IMR-90 (cell line): ENCODE data around the gene DNTTIP2. TPM values are rescaled to one million over a fixed set of nuclear protein-coding genes. Genes with fewer than 3 reads are reported as not detected.

Experiments
- ATAC-seq: fragments of 200-7000 bp; cut with Tn5 transposase; 2 replicates; pipeline ENCODE4 v1.9.1; 2020; ENCODE audit warnings: low read depth, mild to moderate bottlenecking, moderate library complexity
- BruUV-seq: library from RNA; stranded (reverse); fragments of 400-500 nt; replicated peaks from 2 replicates; lab custom pipeline; 2021; lab: Mats Ljungman, UMichigan
- CTCF ChIA-PET: fragments of 300-600 bp; formaldehyde crosslinking; extraction: SDS; loops from one replicate; lab custom pipeline; 2021; ENCODE audit warnings: antibody characterized with exemption; lab: Yijun Ruan, JAX
- POLR2A ChIA-PET: fragments of 300-600 bp; sonication (Branson Sonifier 250); formaldehyde crosslinking; loops from one replicate; lab custom pipeline; 2022; ENCODE audit warnings: antibody characterized with exemption; ENCODE audit not compliant: unreplicated experiment; lab: Charles Lee
- DNase-seq: peaks from one replicate; pipeline ENCODE4 v3.0.0; 2013
- H2AFZ ChIP-seq: replicated peaks from 2 replicates; pipeline ENCODE3; 2013; ENCODE audit warnings: low read length, mild to moderate bottlenecking; ENCODE audit not compliant: poor library complexity
- H2AK5ac ChIP-seq: 2 replicates; pipeline ENCODE4 v1.6.1; 2013; ENCODE audit warnings: low read depth, low read length, inconsistent platforms
- H2AK9ac ChIP-seq: replicated peaks from 2 replicates; pipeline ENCODE3; 2013; ENCODE audit warnings: mild to moderate bottlenecking, low read depth, low read length, moderate library complexity; ENCODE audit not compliant: poor library complexity
- H2BK120ac ChIP-seq: 2 replicates; pipeline ENCODE4 v1.6.1; 2013; ENCODE audit warnings: low read depth, low read length, inconsistent platforms
- H2BK15ac ChIP-seq: 3 replicates; pipeline ENCODE4 v1.6.1; 2013; ENCODE audit warnings: low read depth, low read length, inconsistent platforms
- H2BK20ac ChIP-seq: 2 replicates; pipeline ENCODE4 v1.6.1; 2013; ENCODE audit warnings: low read depth, mild to moderate bottlenecking, inconsistent platforms, low read length, moderate library complexity
- H2BK5ac ChIP-seq: 2 replicates; pipeline ENCODE4 v1.6.1; 2013; ENCODE audit warnings: mild to moderate bottlenecking, low read depth, low read length, inconsistent platforms; ENCODE audit not compliant: poor library complexity, severe bottlenecking
- H3K14ac ChIP-seq: replicated peaks from 2 replicates; pipeline ENCODE4 v1.6.1; 2013; ENCODE audit warnings: low read depth, low read length, inconsistent platforms
- H3K18ac ChIP-seq: 2 replicates; pipeline ENCODE4 v1.6.1; 2013; ENCODE audit warnings: low read depth, low read length, control low read depth
- H3K23ac ChIP-seq: 2 replicates; pipeline ENCODE4 v1.6.1; 2013; ENCODE audit warnings: low read depth, low read length, inconsistent platforms
- H3K27ac ChIP-seq: 2 replicates; pipeline ENCODE4 v1.5.1; 2013; ENCODE audit warnings: mild to moderate bottlenecking, control low read depth, low read length; ENCODE audit not compliant: insufficient read depth
- H3K27me3 ChIP-seq: 2 replicates; pipeline ENCODE4 v1.6.1; 2013; ENCODE audit warnings: low read length; ENCODE audit not compliant: control insufficient read depth, insufficient read depth
- H3K36me3 ChIP-seq: 2 replicates; pipeline ENCODE4 v1.6.1; 2013; ENCODE audit warnings: low read length, mixed read lengths; ENCODE audit not compliant: control insufficient read depth, insufficient read depth
- H3K4ac ChIP-seq: 2 replicates; pipeline ENCODE4 v1.6.1; 2013; ENCODE audit warnings: low read depth, low read length, inconsistent platforms
- H3K4me1 ChIP-seq: 2 replicates; pipeline ENCODE4 v1.6.1; 2013; ENCODE audit warnings: low read length, mixed read lengths; ENCODE audit not compliant: control insufficient read depth, insufficient read depth
- H3K4me2 ChIP-seq: 2 replicates; pipeline ENCODE4 v1.6.1; 2013; ENCODE audit warnings: low read depth, mild to moderate bottlenecking, control low read depth, low read length, moderate library complexity
- H3K4me3 ChIP-seq: 2 replicates; pipeline ENCODE4 v1.5.1; 2013; ENCODE audit warnings: low read depth, mild to moderate bottlenecking, control low read depth, low read length, moderate library complexity; ENCODE audit not compliant: insufficient read depth
- H3K56ac ChIP-seq: 2 replicates; pipeline ENCODE4 v1.6.1; 2013; ENCODE audit warnings: low read length, inconsistent platforms; ENCODE audit not compliant: insufficient read depth; ENCODE audit errors: extremely low read depth
- H3K79me1 ChIP-seq, 2 experiments: 2 replicates each; pipeline ENCODE4 v1.6.1; 2013; ENCODE audit warnings: low read length in 2 of 2, inconsistent platforms in 1 of 2, low read depth in 1 of 2
- H3K9ac ChIP-seq: 2 replicates; pipeline ENCODE4 v1.6.1; 2013; ENCODE audit warnings: low read depth, low read length, control low read depth
- H3K9me1 ChIP-seq: 2 replicates; pipeline ENCODE4 v1.6.1; 2013; ENCODE audit warnings: low read length, inconsistent platforms; ENCODE audit not compliant: insufficient read depth
- H3K9me3 ChIP-seq: 2 replicates; pipeline ENCODE4 v1.6.1; 2013; ENCODE audit warnings: low read length; ENCODE audit not compliant: control insufficient read depth, insufficient read depth
- H4K20me1 ChIP-seq: 2 replicates; pipeline ENCODE4 v1.6.1; 2013; ENCODE audit warnings: low read length, inconsistent platforms; ENCODE audit not compliant: insufficient read depth
- H4K5ac ChIP-seq: 2 replicates; pipeline ENCODE4 v1.6.1; 2013; ENCODE audit warnings: mild to moderate bottlenecking, low read depth, low read length, control low read depth
- H4K8ac ChIP-seq, 2 experiments: 2 replicates each; pipeline ENCODE4 v1.6.1; 2013; ENCODE audit warnings: low read depth in 2 of 2, low read length in 2 of 2, control low read depth in 1 of 2, inconsistent platforms in 1 of 2
- H4K91ac ChIP-seq: 2 replicates; pipeline ENCODE4 v1.6.1; 2013; ENCODE audit warnings: low read depth, low read length, inconsistent platforms; ENCODE audit not compliant: insufficient read depth
- BHLHE40 ChIP-seq: fragments of 150-350 bp; IDR thresholded peaks from 2 replicates; pipeline ENCODE4 v1.6.1; 2016; ENCODE audit warnings: mild to moderate bottlenecking, low read depth, low read length
- CEBPB ChIP-seq: IDR thresholded peaks from 2 replicates; pipeline ENCODE4 v1.6.1; 2012; ENCODE audit warnings: low read depth, low read length, improper control_type of control experiment
- CHD1 ChIP-seq: IDR thresholded peaks from 2 replicates; pipeline ENCODE4 v1.6.1; 2012; ENCODE audit warnings: low read depth, low read length, improper control_type of control experiment
- FOS ChIP-seq: fragments of 150-350 bp; IDR thresholded peaks from 2 replicates; pipeline ENCODE4 v1.6.1; 2016; ENCODE audit warnings: low read depth, low read length
- MAFK ChIP-seq: IDR thresholded peaks from 2 replicates; pipeline ENCODE4 v1.6.1; 2012; ENCODE audit warnings: low read depth, low read length, improper control_type of control experiment
- MXI1 ChIP-seq: IDR thresholded peaks from 2 replicates; pipeline ENCODE4 v1.6.1; 2012; ENCODE audit warnings: low read depth, mild to moderate bottlenecking, low read length, moderate library complexity, borderline replicate concordance
- POLR2A ChIP-seq: IDR thresholded peaks from 2 replicates; pipeline ENCODE4 v1.6.1; 2012; ENCODE audit warnings: mild to moderate bottlenecking, low read depth, low read length
- RAD21 ChIP-seq: IDR thresholded peaks from 2 replicates; pipeline ENCODE4 v1.6.1; 2012; ENCODE audit warnings: low read length, improper control_type of control experiment
- RCOR1 ChIP-seq: IDR thresholded peaks from 2 replicates; pipeline ENCODE4 v1.6.1; 2012; ENCODE audit warnings: mild to moderate bottlenecking, low read length, improper control_type of control experiment; ENCODE audit not compliant: insufficient replicate concordance
- RFX5 ChIP-seq: IDR thresholded peaks from 2 replicates; pipeline ENCODE4 v1.8.0; 2012; ENCODE audit warnings: low read depth, mild to moderate bottlenecking, low read length, moderate library complexity
- SMC3 ChIP-seq: fragments of 150-350 bp; IDR thresholded peaks from 2 replicates; pipeline ENCODE4 v1.6.1; 2016; ENCODE audit warnings: low read depth, mild to moderate bottlenecking, antibody characterized with exemption, low read length, moderate library complexity
- WGBS, 2 experiments: methylation state at CpG; one replicate each; pipeline versions ENCODE4 v1.1.5 to v1.1.7; 2013; ENCODE audit warnings: missing lambda C conversion rate in 2 of 2; ENCODE audit not compliant: insufficient read length in 1 of 2; ENCODE audit errors: extremely low coverage in 2 of 2; 5-methylcytosine and 5-hydroxymethylcytosine counted together
- dilution Hi-C: fragments of 300-500 bp; cut with HindIII; formaldehyde crosslinking; loops from one replicate; pipeline ENCODE4 v1.14.3; 2018; ENCODE audit warnings: low sequenced_read_pairs; ENCODE audit not compliant: unreplicated experiment
- in situ Hi-C: fragments of 300-500 bp; cut with MboI; formaldehyde crosslinking; loops from 3 replicates; pipeline ENCODE4 v1.14.3; 2019; ENCODE audit warnings: low sequenced_read_pairs, inconsistent platforms, mixed read lengths
- intact Hi-C: fragments of 100-400 bp; cut with micrococcal nuclease; formaldehyde crosslinking; loops from 2 replicates; pipeline ENCODE4 v1.10.0; 2022
- polyA plus RNA-seq, 3 experiments: library from polyadenylated mRNA; depleted of rRNA; stranded (reverse); fragments of >200 nt; gene quantifications; 2 replicates each; pipeline ENCODE4 v1.2.3, GENCODE V29; 2012; ENCODE audit warnings: low replicate concordance in 1 of 3
- total RNA-seq: library from RNA; depleted of rRNA; stranded (reverse); fragments of >200 nt; gene quantifications from 2 replicates; pipeline ENCODE4 v1.2.3, GENCODE V29; 2012
- TF ChIP-seq, protein P1 (sequence below): fragments of 150-350 bp; IDR thresholded peaks from 2 replicates; pipeline ENCODE4 v1.6.1; 2017; ENCODE audit warnings: mild to moderate bottlenecking, antibody characterized with exemption, low read length, low read depth
- TF ChIP-seq, protein P2 (sequence below): conservative IDR thresholded peaks from 2 replicates; pipeline ENCODE4 v1.5.1; 2012; ENCODE audit warnings: mild to moderate bottlenecking, low read depth, low read length, improper control_type of control experiment
- TF ChIP-seq, protein P3 (sequence below): fragments of 150-350 bp; IDR thresholded peaks from 2 replicates; pipeline ENCODE4 v1.6.1; 2016; ENCODE audit warnings: low read depth, mild to moderate bottlenecking, low read length, moderate library complexity, borderline replicate concordance

DNTTIP2 gene
- total and polyA plus RNA-seq, 2 of the 4 experiments (the other 2 are of a cell fraction) = 14.2 to 24.4 TPM

DNA sequence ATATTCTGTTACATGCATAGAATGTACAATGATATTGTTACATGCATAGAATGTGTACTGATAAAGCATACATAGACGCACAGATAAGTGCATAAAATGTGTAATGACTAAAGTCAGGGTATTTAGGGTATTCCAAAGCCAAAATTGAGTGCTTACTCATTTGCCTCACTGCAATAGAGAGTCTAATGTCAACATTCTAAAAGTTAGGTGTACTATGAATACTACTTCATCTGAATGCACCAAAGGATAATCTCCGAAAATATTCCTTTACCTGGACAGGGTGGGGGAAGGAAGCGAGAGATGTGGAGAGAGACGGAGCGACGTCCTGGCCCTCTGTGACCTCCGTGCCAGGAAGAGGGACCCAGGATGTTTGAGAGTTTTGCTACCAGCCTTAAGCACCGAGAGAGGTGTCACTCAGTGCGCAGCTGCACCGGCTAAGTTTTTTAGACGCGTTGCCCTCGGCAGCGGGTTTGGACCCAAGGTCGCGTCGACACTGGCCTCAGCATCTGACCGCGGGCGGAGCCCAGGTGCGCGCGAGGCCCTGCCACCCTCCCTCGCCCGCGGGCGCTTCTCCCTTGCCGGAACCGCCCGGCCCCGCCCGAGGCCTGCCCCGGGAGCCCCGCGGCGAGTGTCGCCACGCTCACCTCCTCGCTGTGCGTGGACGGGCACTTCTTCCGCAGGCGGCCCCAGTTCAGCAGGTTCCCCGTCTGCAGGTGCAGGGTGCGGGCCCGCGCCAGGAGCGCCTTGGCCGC, 29.6 kb upstream of the DNTTIP2 start:
- H3K4me2 ChIP-seq = peak overlapping the region; percentile 96
- peak overlapping the region; percentile 56 for H2BK5ac ChIP-seq
- in situ Hi-C loops = no loop called here
- H3K4ac ChIP-seq = peak overlapping the region; percentile 85
- peak overlapping the region; percentile 79 for H3K9ac ChIP-seq
- H2AK9ac ChIP-seq = peak overlapping the region; percentile 97
- no peak overlapping the region; the same call in 1 of the 2 replicates for H4K91ac ChIP-seq
- peaks cover 47% of the 10 kb centered on the region; the same call in 1 of the 2 replicates for H4K20me1 ChIP-seq
- H3K4me1 ChIP-seq = peaks cover 4% of the 10 kb centered on the region
- 1% methylated on average over 36 of the region's 49 CpGs; no CpG with 5 or more reads in 1 of the 2 experiments for WGBS, 2 experiments
- peaks cover 3% of the 10 kb centered on the region; the same call in 1 of the 2 replicates for H3K9me1 ChIP-seq
- peak overlapping the region; percentile 59 for H2BK120ac ChIP-seq
- peak; percentile 5 for ATAC-seq
- ChIA-PET POLR2A (no interaction called here), CTCF (interaction anchor here (1.2 to 1.8 kb wide), 4 partner anchors 11 to 104 kb away, joined by 3 to 4 read pairs (median 4); no protein-coding TSS in a partner anchor)
- H2BK15ac ChIP-seq = peak overlapping the region; percentile 7; the same call in 1 of the 3 replicates
- H3K36me3 ChIP-seq = no peaks in the 10 kb centered on the region
- H3K4me3 ChIP-seq = peak overlapping the region; percentile 74
- H3K9me3 ChIP-seq = no peaks in the 10 kb centered on the region
- dilution Hi-C loops = no loop called here
- peak overlapping the region; percentile 79; the same call in 1 of the 2 replicates for H2AK5ac ChIP-seq
- TF ChIP-seq, protein P1, sequence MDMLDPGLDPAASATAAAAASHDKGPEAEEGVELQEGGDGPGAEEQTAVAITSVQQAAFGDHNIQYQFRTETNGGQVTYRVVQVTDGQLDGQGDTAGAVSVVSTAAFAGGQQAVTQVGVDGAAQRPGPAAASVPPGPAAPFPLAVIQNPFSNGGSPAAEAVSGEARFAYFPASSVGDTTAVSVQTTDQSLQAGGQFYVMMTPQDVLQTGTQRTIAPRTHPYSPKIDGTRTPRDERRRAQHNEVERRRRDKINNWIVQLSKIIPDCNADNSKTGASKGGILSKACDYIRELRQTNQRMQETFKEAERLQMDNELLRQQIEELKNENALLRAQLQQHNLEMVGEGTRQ = no peak
- TF ChIP-seq BHLHE40 = no peak
- TF ChIP-seq, protein P2, sequence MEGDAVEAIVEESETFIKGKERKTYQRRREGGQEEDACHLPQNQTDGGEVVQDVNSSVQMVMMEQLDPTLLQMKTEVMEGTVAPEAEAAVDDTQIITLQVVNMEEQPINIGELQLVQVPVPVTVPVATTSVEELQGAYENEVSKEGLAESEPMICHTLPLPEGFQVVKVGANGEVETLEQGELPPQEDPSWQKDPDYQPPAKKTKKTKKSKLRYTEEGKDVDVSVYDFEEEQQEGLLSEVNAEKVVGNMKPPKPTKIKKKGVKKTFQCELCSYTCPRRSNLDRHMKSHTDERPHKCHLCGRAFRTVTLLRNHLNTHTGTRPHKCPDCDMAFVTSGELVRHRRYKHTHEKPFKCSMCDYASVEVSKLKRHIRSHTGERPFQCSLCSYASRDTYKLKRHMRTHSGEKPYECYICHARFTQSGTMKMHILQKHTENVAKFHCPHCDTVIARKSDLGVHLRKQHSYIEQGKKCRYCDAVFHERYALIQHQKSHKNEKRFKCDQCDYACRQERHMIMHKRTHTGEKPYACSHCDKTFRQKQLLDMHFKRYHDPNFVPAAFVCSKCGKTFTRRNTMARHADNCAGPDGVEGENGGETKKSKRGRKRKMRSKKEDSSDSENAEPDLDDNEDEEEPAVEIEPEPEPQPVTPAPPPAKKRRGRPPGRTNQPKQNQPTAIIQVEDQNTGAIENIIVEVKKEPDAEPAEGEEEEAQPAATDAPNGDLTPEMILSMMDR = no peak
- TF ChIP-seq RFX5 = no peak
- TF ChIP-seq SMC3 = no peak
- TF ChIP-seq CEBPB = no peak
- TF ChIP-seq RCOR1 = no peak
- TF ChIP-seq CHD1 = no peak
- TF ChIP-seq FOS = no peak
- TF ChIP-seq POLR2A = no peak
- TF ChIP-seq, protein P3, sequence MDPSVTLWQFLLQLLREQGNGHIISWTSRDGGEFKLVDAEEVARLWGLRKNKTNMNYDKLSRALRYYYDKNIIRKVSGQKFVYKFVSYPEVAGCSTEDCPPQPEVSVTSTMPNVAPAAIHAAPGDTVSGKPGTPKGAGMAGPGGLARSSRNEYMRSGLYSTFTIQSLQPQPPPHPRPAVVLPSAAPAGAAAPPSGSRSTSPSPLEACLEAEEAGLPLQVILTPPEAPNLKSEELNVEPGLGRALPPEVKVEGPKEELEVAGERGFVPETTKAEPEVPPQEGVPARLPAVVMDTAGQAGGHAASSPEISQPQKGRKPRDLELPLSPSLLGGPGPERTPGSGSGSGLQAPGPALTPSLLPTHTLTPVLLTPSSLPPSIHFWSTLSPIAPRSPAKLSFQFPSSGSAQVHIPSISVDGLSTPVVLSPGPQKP = no peak
- no peak for TF ChIP-seq MAFK
- TF ChIP-seq MXI1 = no peak
- TF ChIP-seq RAD21 = no peak
- 0 out of 2 replicates have a peak overlapping the region, but pooled peaks have one; percentile 57 for H3K56ac ChIP-seq
- H4K5ac ChIP-seq = peak overlapping the region; percentile 2
- H4K8ac ChIP-seq = peak overlapping the region in 1 of 2 experiments; percentile 49; a peak in 2 of 4 replicates
- no peak overlapping the region for H2BK20ac ChIP-seq
- no peak for DNase-seq
- H3K18ac ChIP-seq = peak overlapping the region; percentile 13
- H3K23ac ChIP-seq = peak overlapping the region; percentile 97
- BruUV-seq = no TSS peak
- H3K27me3 ChIP-seq = no peaks in the 10 kb centered on the region
- peaks cover 3 to 48% of the 10 kb centered on the region in 2 experiments; a peak in 2 of 4 replicates for H3K79me1 ChIP-seq
- H2AFZ ChIP-seq = peak overlapping the region; percentile 93
- intact Hi-C loops = loop anchor here (1.0 to 10.0 kb wide), 5 partner anchors 71 to 896 kb away; partner anchors contain the start of gene ARHGAP29
- peak overlapping the region; percentile 94 for H3K14ac ChIP-seq
- H3K27ac ChIP-seq = peak overlapping the region; percentile 29
